ENCODE data around the gene GAB2. TPM values are rescaled to one million over a fixed set of nuclear protein-coding genes. Genes with fewer than 3 reads are reported as not detected.

Gene GAB2
- total and polyA plus RNA-seq, 12 donors = 2.4 to 22.4 (median 16.2) TPM

GRCh38 chr11:78265326-78265725, 152.3 kb downstream of the GAB2 start:
- Histone ChIP-seq H3K27ac (no peak overlapping the region), H3K4me1 (replicated peaks in 1 of 2) (peaks cover 0 to 25% of the 10 kb centered on the region in 2 donors), H3K4me3 (no peak overlapping the region), H3K9me3 (replicated peaks in 1 of 3) (no peaks in the 10 kb centered on the region), H3K36me3 (replicated peaks in 1 of 2) (no peaks in the 10 kb centered on the region), H3K27me3 (no peaks in the 10 kb centered on the region)
- WGBS, 4 donors = 54 to 92% (median 55%) methylated on average over 3 of the region's 3 CpGs
- TF ChIP-seq POLR2A (IDR thresholded peaks at IDR 0.05) (no peak), CTCF (IDR thresholded peaks at IDR 0.05) (no peak)
- no peak for DNase-seq
- intact Hi-C loops (cut with DNase I) = no loop called here

GRCh38 chr11:78262691-78263090, 154.9 kb downstream of the GAB2 start:
- Histone ChIP-seq H3K27me3 (no peaks in the 10 kb centered on the region), H3K9me3 (replicated peaks in 1 of 3) (no peaks in the 10 kb centered on the region), H3K4me1 (replicated peaks in 1 of 2) (peaks cover 0 to 12% of the 10 kb centered on the region in 2 donors), H3K36me3 (replicated peaks in 1 of 2) (no peaks in the 10 kb centered on the region), H3K4me3 (no peak overlapping the region), H3K27ac (no peak overlapping the region)
- intact Hi-C loops (cut with DNase I) = no loop called here
- TF ChIP-seq POLR2A (IDR thresholded peaks at IDR 0.05) = no peak
- no peak for TF ChIP-seq CTCF (IDR thresholded peaks at IDR 0.05)
- DNase-seq = no peak

- Histone ChIP-seq H3K4me3 (no peak overlapping the region), H3K27me3 (no peaks in the 10 kb centered on the region), H3K9me3 (replicated peaks in 1 of 3) (no peaks in the 10 kb centered on the region), H3K36me3 (replicated peaks in 1 of 2) (no peaks in the 10 kb centered on the region), H3K4me1 (replicated peaks in 1 of 2) (peaks cover 0 to 17% of the 10 kb centered on the region in 2 donors), H3K27ac (no peak overlapping the region)
- no peak for DNase-seq
- 80 to 85% (median 83%) methylated on average over 5 of the region's 5 CpGs for WGBS, 4 donors
- TF ChIP-seq POLR2A (IDR thresholded peaks at IDR 0.05) (no peak), CTCF (IDR thresholded peaks at IDR 0.05) (no peak)
- intact Hi-C loops (cut with DNase I) = no loop called here
Observed at GRCh38 chr11:78262238-78262637, 155.4 kb downstream of the GAB2 start.

GRCh38 chr11:78261828-78262227, 155.8 kb downstream of the GAB2 start:
- TF ChIP-seq CTCF (IDR thresholded peaks at IDR 0.05) (no peak), POLR2A (IDR thresholded peaks at IDR 0.05) (no peak)
- Histone ChIP-seq H3K27ac (no peak overlapping the region), H3K9me3 (replicated peaks in 1 of 3) (no peaks in the 10 kb centered on the region), H3K36me3 (replicated peaks in 1 of 2) (no peaks in the 10 kb centered on the region), H3K27me3 (no peaks in the 10 kb centered on the region), H3K4me3 (no peak overlapping the region), H3K4me1 (replicated peaks in 1 of 2) (peaks cover 0 to 21% of the 10 kb centered on the region in 2 donors)
- WGBS, 4 donors = 69 to 83% (median 79%) methylated on average over 4 of the region's 4 CpGs
- no peak for DNase-seq
- intact Hi-C loops (cut with DNase I) = no loop called here

Measured in adrenal gland (tissue), 12 donors.